Ovary (tissue), 3 donors: ENCODE measurements around the gene DENND1A.

Experiments
- POLR2A ChIP-seq: fragments of 450-650 bp; IDR thresholded peaks from one replicate; pipeline ENCODE4 v1.6.1; 2017; ENCODE audit warnings: antibody characterized with exemption, mild to moderate bottlenecking, moderate library complexity
- TF ChIP-seq, protein P1 (sequence below), 3 donors: fragments of 450-650 bp in 2 of 3; fragments of 200-600 bp in 1 of 3; IDR thresholded peaks; one replicate each; pipeline versions ENCODE4 v1.5.1 to v1.8.0; 2016 to 2022; ENCODE audit warnings: antibody characterized with exemption in 3 of 3, mild to moderate bottlenecking in 1 of 3
- donor health status: DM: no; HTN: no; CAD: no.

DNA sequence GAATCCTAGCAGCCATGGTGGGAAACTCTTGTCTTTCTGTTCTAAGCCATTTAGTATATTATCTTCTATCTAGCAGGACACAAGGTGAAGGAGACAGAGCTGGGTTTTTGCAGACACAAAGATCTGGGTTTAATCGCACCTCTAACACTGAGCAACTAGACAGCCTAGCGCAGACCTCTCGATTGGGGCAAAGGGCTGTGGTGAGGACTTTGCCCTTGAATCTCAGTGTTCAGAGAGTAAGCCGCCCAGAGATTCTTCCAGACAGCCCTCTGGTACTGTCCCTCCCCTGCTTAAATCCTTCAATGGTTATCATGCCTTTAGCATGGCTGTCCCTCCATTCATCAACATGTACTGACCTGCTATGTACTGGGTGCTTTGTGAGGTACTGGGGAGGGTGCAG lies 445.8 kb downstream of the DENND1A start:
- TF ChIP-seq, protein P1, sequence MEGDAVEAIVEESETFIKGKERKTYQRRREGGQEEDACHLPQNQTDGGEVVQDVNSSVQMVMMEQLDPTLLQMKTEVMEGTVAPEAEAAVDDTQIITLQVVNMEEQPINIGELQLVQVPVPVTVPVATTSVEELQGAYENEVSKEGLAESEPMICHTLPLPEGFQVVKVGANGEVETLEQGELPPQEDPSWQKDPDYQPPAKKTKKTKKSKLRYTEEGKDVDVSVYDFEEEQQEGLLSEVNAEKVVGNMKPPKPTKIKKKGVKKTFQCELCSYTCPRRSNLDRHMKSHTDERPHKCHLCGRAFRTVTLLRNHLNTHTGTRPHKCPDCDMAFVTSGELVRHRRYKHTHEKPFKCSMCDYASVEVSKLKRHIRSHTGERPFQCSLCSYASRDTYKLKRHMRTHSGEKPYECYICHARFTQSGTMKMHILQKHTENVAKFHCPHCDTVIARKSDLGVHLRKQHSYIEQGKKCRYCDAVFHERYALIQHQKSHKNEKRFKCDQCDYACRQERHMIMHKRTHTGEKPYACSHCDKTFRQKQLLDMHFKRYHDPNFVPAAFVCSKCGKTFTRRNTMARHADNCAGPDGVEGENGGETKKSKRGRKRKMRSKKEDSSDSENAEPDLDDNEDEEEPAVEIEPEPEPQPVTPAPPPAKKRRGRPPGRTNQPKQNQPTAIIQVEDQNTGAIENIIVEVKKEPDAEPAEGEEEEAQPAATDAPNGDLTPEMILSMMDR (IDR thresholded peaks at IDR 0.05): no peak
- no peak for TF ChIP-seq POLR2A
